ENCODE results near the gene KPNA1. TPM values are rescaled to one million over a fixed set of nuclear protein-coding genes. Genes with fewer than 3 reads are reported as not detected.
A peak's percentile ranks its signal among the peaks of the same experiment; 100 is the strongest.

The KPNA1 gene
- total RNA-seq, 2 donors from 2014 or later, result 47.4 to 60.4 TPM

DNA sequence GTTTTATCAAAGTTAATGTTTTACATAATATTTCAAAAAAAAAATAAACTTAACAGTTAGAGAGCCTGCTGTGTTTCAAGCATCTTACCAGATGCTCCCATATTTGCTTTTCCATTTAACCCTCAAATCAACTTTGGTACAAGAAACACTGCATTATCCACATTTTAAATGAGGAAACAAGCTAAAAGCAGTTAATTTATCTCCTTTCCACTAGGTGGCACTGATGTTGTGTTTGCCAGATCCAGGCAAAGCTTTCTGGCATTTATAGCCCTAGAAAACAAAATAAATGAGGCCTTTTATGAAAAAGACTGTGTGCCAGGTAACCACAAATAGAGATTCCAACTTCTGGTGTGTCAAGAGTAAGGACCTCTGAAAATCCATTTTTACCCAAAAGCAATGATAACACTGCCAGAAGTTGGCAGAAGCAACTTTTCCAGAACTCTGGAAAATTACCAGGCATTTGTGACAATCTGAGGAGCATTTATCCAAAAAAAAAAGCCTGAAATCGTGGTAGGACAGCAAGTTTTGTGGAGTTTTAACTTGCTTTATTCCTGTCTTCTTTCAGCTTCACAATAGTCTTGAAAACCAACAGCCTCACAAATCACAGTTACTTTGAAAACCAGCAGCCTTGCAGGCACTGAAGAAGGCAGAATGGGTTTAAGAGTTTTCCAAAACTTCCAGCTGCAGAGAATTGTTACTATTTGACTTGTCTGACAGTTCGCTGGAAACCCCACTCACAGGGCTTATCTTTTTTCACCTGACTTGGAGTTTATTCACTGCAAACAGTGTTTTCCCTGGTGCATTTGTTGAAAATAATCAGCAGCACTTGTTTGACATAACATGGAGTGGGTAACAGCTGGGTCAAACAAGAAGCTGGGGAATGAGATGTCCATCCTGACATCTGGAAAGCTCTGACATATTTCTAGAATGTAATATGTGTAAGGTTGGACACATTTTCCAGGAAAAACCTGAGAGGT, 121.6 kb downstream of the KPNA1 start:
- TF ChIP-seq, protein P1, sequence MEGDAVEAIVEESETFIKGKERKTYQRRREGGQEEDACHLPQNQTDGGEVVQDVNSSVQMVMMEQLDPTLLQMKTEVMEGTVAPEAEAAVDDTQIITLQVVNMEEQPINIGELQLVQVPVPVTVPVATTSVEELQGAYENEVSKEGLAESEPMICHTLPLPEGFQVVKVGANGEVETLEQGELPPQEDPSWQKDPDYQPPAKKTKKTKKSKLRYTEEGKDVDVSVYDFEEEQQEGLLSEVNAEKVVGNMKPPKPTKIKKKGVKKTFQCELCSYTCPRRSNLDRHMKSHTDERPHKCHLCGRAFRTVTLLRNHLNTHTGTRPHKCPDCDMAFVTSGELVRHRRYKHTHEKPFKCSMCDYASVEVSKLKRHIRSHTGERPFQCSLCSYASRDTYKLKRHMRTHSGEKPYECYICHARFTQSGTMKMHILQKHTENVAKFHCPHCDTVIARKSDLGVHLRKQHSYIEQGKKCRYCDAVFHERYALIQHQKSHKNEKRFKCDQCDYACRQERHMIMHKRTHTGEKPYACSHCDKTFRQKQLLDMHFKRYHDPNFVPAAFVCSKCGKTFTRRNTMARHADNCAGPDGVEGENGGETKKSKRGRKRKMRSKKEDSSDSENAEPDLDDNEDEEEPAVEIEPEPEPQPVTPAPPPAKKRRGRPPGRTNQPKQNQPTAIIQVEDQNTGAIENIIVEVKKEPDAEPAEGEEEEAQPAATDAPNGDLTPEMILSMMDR (IDR thresholded peaks at IDR 0.05), result peak; percentile 46
- no peaks in the 10 kb centered on the region for H3K27me3 ChIP-seq
- no peaks in the 10 kb centered on the region for H3K9me3 ChIP-seq
- no peak for DNase-seq
- no peak overlapping the region for H3K27ac ChIP-seq
- H3K9ac ChIP-seq (ENCODE audit: low read depth in 2 of 2, low read length in 2 of 2), result no peak overlapping the region
- H3K36me3 ChIP-seq, result no peaks in the 10 kb centered on the region
- H3K4me1 ChIP-seq, result no peaks in the 10 kb centered on the region
- intact Hi-C loops (cut with DNase I), result loop anchor here (10.0 kb wide), 1 partner anchor 282 kb away; no protein-coding TSS in a partner anchor
- H3K4me3 ChIP-seq, result no peak overlapping the region

DNA sequence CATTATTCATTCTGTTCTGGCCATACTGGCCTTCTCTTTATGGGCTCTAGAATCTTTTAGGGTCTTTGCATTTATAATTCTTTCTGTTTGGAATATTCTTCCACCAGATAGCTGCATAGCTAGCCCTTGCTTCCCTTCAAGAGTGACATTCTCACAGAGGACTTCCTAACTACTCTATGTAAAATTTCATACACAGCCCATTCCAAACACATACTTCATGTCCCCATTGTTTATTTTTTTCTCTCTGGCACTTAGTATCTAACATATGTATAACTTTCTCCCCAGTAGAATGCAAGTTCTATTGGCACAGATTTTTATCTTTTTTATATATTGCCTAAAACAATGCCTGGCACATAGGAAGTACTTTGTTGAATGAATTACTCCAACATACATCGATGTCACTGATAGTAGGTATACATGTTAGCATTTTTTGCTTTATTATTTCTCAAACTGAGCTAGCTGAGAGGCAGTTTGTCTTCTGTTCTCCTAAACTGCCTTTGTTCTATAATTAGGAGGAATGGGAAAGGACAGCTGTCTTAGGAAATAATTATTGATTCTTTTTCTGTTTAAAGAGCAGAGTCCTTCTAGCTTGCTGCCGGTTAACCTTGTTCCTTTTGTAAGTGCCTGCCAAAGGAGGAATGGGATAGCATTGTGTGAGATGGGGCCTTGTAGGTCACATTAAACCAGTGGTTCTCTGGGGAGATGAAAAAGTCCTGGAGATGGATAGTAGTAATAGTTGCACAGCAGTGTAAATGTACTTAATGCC, 122.9 kb downstream of the KPNA1 start:
- Histone ChIP-seq H3K27ac (no peak overlapping the region), H3K4me3 (no peak overlapping the region), H3K9me3 (no peaks in the 10 kb centered on the region), H3K9ac (ENCODE audit: low read depth in 2 of 2, low read length in 2 of 2) (no peak overlapping the region), H3K27me3 (no peaks in the 10 kb centered on the region), H3K36me3 (no peaks in the 10 kb centered on the region), H3K4me1 (no peaks in the 10 kb centered on the region)
- intact Hi-C loops (cut with DNase I), result loop anchor here (10.0 kb wide), 1 partner anchor 283 kb away; no protein-coding TSS in a partner anchor
- DNase-seq, result no peak
- TF ChIP-seq, protein P1 (IDR thresholded peaks at IDR 0.05), result no peak

DNA sequence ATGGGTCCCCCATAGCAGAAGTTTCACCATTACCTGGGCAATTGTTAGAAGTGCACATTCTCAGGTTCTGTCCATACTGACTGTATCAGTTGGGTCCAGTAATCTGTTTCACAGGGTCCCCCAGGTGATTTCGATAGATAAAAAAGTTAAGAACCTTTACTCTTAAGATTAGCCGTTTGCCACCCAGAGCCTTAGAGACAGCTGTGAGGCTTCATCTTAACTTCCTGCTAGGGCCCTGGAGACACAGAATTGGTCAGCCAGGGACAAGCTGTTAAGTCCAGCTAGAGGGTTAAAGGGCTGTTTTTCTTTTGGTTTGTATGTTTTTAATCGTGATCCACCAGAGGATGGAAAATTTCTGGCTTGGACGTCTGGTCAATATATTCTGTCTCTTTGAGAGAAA, 124.1 kb downstream of the KPNA1 start:
- Histone ChIP-seq H3K4me1 (no peaks in the 10 kb centered on the region), H3K4me3 (no peak overlapping the region)

DNA sequence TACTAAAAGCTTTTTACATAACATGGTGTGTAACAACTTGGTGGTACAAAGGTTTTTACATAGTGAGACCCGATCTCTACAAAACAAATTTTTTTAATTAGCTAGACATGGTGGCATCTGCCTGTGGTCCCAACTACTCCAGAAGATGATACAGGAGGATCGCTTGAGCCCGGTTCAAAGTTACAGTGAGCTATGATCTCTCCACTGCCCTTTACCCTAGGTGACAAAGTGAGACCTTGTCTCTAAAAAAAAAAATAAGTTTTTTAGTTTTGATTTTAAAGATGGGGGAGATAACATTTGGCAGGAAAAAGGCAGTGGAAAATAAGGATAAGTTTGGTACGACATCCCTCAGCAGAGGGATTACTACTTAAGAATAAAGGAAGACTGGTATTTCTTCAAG, 124.8 kb downstream of the KPNA1 start:
- no peak overlapping the region for H3K4me3 ChIP-seq
- DNase-seq, result no peak
- TF ChIP-seq, protein P1 (IDR thresholded peaks at IDR 0.05), result no peak
- H3K9me3 ChIP-seq, result no peaks in the 10 kb centered on the region
- no peaks in the 10 kb centered on the region for H3K36me3 ChIP-seq
- H3K27ac ChIP-seq, result no peak overlapping the region
- no peaks in the 10 kb centered on the region for H3K4me1 ChIP-seq
- H3K27me3 ChIP-seq, result no peaks in the 10 kb centered on the region
- no peak overlapping the region for H3K9ac ChIP-seq (ENCODE audit: low read depth in 2 of 2, low read length in 2 of 2)
- intact Hi-C loops (cut with DNase I), result loop anchor here (10.0 kb wide), 1 partner anchor 285 kb away; no protein-coding TSS in a partner anchor

More for the DNA sequence above, 124.1 kb downstream of the KPNA1 start:
- no peak for DNase-seq
- Histone ChIP-seq H3K36me3 (no peaks in the 10 kb centered on the region), H3K9me3 (no peaks in the 10 kb centered on the region), H3K9ac (ENCODE audit: low read depth in 2 of 2, low read length in 2 of 2) (no peak overlapping the region), H3K27ac (no peak overlapping the region), H3K27me3 (no peaks in the 10 kb centered on the region)
- TF ChIP-seq, protein P1 (IDR thresholded peaks at IDR 0.05), result no peak
- intact Hi-C loops (cut with DNase I), result loop anchor here (10.0 kb wide), 1 partner anchor 284 kb away; no protein-coding TSS in a partner anchor

DNA sequence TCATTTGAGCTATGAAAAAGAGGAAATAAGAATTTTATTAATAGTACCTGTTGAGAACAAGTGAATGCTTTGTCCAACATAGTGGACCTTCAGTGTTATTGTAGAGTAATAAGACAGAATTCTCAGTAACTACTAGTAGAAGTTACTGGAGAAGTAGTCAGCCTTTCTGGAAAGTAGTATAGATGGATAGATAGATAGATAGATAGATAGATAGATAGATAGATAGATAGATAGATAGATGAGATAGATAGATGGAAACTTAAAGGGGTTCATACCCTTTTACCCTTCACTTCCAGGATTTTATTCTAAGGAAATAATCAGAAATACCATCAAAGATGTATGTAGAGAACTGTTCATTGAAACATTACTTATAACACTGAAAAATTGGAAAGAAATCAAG, 125.5 kb downstream of the KPNA1 start:
- no peak overlapping the region for H3K27ac ChIP-seq
- DNase-seq, result no peak
- H3K4me1 ChIP-seq, result no peaks in the 10 kb centered on the region
- H3K27me3 ChIP-seq, result no peaks in the 10 kb centered on the region
- TF ChIP-seq, protein P1 (IDR thresholded peaks at IDR 0.05), result no peak
- H3K4me3 ChIP-seq, result no peak overlapping the region
- H3K9ac ChIP-seq (ENCODE audit: low read depth in 2 of 2, low read length in 2 of 2), result no peak overlapping the region
- no peaks in the 10 kb centered on the region for H3K36me3 ChIP-seq
- H3K9me3 ChIP-seq, result no peaks in the 10 kb centered on the region
- intact Hi-C loops (cut with DNase I), result no loop called here
